ENCODE results near the gene GOLGA3. TPM values are rescaled to one million over a fixed set of nuclear protein-coding genes. Genes with fewer than 3 reads are reported as not detected.

GOLGA3 gene
- total and polyA plus RNA-seq, 2 donors from 2014 or later: 7.7 to 53.0 TPM

DNA sequence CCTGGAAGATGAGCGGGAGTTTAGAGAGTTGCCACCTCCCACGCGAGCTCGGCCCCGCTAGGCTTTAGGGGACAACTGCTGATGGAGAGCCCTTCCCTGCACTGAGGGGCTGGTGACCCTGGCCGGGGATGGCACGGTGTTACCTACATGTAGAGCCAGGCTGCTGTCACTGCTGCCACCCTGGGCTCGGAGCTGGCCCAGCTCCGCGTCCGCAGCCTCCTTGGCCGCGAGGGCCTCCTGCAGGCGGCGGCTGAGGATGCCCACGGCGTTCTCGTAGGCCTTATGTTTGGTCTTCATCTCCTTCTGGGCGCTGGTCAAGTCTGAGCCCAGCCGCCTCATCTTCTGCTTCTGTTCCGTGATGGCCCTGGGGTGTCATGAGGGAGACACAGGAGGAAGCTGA is 42.5 kb downstream of the GOLGA3 start:
- no peak for DNase-seq
- H3K4me1 ChIP-seq (ENCODE audit: control insufficient read depth in 2 of 3, insufficient read depth in 2 of 3, low read depth in 1 of 3, low read length in 3 of 3): no peaks in the 10 kb centered on the region
- no peak overlapping the region for H3K27ac ChIP-seq (ENCODE audit: low read depth in 2 of 2, low read length in 2 of 2)
- no peak for FAIRE-seq
- peaks cover 5 to 34% (median 24%) of the 10 kb centered on the region in 3 donors for H3K36me3 ChIP-seq (ENCODE audit: control insufficient read depth in 2 of 3, insufficient read depth in 3 of 3, low read length in 3 of 3)
- TF ChIP-seq, protein P1, sequence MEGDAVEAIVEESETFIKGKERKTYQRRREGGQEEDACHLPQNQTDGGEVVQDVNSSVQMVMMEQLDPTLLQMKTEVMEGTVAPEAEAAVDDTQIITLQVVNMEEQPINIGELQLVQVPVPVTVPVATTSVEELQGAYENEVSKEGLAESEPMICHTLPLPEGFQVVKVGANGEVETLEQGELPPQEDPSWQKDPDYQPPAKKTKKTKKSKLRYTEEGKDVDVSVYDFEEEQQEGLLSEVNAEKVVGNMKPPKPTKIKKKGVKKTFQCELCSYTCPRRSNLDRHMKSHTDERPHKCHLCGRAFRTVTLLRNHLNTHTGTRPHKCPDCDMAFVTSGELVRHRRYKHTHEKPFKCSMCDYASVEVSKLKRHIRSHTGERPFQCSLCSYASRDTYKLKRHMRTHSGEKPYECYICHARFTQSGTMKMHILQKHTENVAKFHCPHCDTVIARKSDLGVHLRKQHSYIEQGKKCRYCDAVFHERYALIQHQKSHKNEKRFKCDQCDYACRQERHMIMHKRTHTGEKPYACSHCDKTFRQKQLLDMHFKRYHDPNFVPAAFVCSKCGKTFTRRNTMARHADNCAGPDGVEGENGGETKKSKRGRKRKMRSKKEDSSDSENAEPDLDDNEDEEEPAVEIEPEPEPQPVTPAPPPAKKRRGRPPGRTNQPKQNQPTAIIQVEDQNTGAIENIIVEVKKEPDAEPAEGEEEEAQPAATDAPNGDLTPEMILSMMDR (IDR thresholded peaks at IDR 0.05; ENCODE audit: borderline replicate concordance, extremely low read depth, insufficient read depth): no peak
- no peak overlapping the region for H3K4me3 ChIP-seq (ENCODE audit: low read length in 3 of 3)
- H3K9me3 ChIP-seq (ENCODE audit: control insufficient read depth in 2 of 3, insufficient read depth in 1 of 3, low read length in 3 of 3): no peaks in the 10 kb centered on the region
- intact Hi-C loops (cut with DNase I): no loop called here
- no peak overlapping the region for H3K9ac ChIP-seq (ENCODE audit: low read length in 3 of 3)
- H3K27me3 ChIP-seq (ENCODE audit: control insufficient read depth, insufficient read depth, low read length): no peaks in the 10 kb centered on the region

DNA sequence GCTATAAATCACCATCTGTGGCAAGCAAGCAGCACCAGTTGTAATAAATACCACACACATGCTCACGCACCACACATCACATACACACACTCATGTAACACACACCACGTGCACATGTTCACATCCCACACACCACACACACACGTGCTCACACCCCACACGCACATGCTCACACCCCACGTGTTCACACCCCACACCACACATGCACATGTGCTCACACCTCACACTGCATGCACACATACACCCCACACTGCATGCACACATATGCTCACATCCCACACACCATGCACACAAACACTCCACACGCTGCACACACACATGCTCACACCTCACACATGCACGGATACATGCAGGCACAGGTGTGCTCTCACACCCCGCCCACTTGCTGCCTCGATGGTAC is 44.1 kb downstream of the GOLGA3 start:
- Histone ChIP-seq H3K27me3 (ENCODE audit: control insufficient read depth, insufficient read depth, low read length) (no peaks in the 10 kb centered on the region), H3K4me3 (ENCODE audit: low read length in 3 of 3) (no peak overlapping the region), H3K9me3 (ENCODE audit: control insufficient read depth in 2 of 3, insufficient read depth in 1 of 3, low read length in 3 of 3) (no peaks in the 10 kb centered on the region), H3K27ac (ENCODE audit: low read depth in 2 of 2, low read length in 2 of 2) (no peak overlapping the region), H3K9ac (ENCODE audit: low read length in 3 of 3) (no peak overlapping the region), H3K4me1 (ENCODE audit: control insufficient read depth in 2 of 3, insufficient read depth in 2 of 3, low read depth in 1 of 3, low read length in 3 of 3) (no peaks in the 10 kb centered on the region), H3K36me3 (ENCODE audit: control insufficient read depth in 2 of 3, insufficient read depth in 3 of 3, low read length in 3 of 3) (peaks cover 5 to 44% (median 33%) of the 10 kb centered on the region in 3 donors)
- intact Hi-C loops (cut with DNase I): no loop called here
- no peak for FAIRE-seq
- no peak for DNase-seq
- TF ChIP-seq, protein P1 (IDR thresholded peaks at IDR 0.05; ENCODE audit: borderline replicate concordance, extremely low read depth, insufficient read depth): no peak

GRCh38 chr12:132783917-132784531 is 44.6 kb downstream of the GOLGA3 start:
- H3K36me3 ChIP-seq (ENCODE audit: control insufficient read depth in 2 of 3, insufficient read depth in 3 of 3, low read length in 3 of 3): peaks cover 5 to 39% (median 33%) of the 10 kb centered on the region in 3 donors
- intact Hi-C loops (cut with DNase I): no loop called here
- no peak overlapping the region for H3K4me3 ChIP-seq (ENCODE audit: low read length in 3 of 3)
- H3K9me3 ChIP-seq (ENCODE audit: control insufficient read depth in 2 of 3, insufficient read depth in 1 of 3, low read length in 3 of 3): no peaks in the 10 kb centered on the region
- peak in 1 of 5 donors; percentile 72 for DNase-seq
- H3K4me1 ChIP-seq (ENCODE audit: control insufficient read depth in 2 of 3, insufficient read depth in 2 of 3, low read depth in 1 of 3, low read length in 3 of 3): no peaks in the 10 kb centered on the region
- no peak overlapping the region for H3K9ac ChIP-seq (ENCODE audit: low read length in 3 of 3)
- no peak overlapping the region for H3K27ac ChIP-seq (ENCODE audit: low read depth in 2 of 2, low read length in 2 of 2)
- FAIRE-seq: no peak
- no peaks in the 10 kb centered on the region for H3K27me3 ChIP-seq (ENCODE audit: control insufficient read depth, insufficient read depth, low read length)
- TF ChIP-seq, protein P1 (IDR thresholded peaks at IDR 0.05; ENCODE audit: borderline replicate concordance, extremely low read depth, insufficient read depth): no peak

DNA sequence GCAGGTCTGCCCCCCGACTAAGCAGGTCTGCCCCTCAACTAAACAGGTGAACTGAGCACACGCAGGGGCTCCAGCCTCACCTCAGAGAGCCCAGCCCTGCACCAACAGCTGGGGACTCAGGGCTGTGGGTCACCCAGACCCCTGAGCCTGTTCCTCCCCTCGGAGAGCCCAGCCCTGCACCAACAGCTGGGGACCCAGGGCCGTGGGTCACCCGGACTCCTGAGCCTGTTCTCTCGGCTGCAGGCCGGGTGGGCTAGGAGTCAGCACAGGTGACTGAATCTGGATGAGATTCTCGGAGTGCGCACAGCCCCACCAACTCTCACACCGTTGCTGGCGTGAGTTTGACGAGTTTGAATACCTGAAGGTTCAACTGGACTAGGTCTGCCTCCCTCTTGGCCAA is 46.7 kb downstream of the GOLGA3 start:
- no peaks in the 10 kb centered on the region for H3K9me3 ChIP-seq (ENCODE audit: control insufficient read depth in 2 of 3, insufficient read depth in 1 of 3, low read length in 3 of 3)
- FAIRE-seq: no peak
- H3K4me3 ChIP-seq (ENCODE audit: low read length in 3 of 3): no peak overlapping the region
- H3K4me1 ChIP-seq (ENCODE audit: control insufficient read depth in 2 of 3, insufficient read depth in 2 of 3, low read depth in 1 of 3, low read length in 3 of 3): no peaks in the 10 kb centered on the region
- H3K27me3 ChIP-seq (ENCODE audit: control insufficient read depth, insufficient read depth, low read length): no peaks in the 10 kb centered on the region
- no peak overlapping the region for H3K27ac ChIP-seq (ENCODE audit: low read depth in 2 of 2, low read length in 2 of 2)
- DNase-seq: peak in 1 of 5 donors; percentile 41
- TF ChIP-seq, protein P1 (IDR thresholded peaks at IDR 0.05; ENCODE audit: borderline replicate concordance, extremely low read depth, insufficient read depth): no peak
- intact Hi-C loops (cut with DNase I): no loop called here
- no peak overlapping the region for H3K9ac ChIP-seq (ENCODE audit: low read length in 3 of 3)
- H3K36me3 ChIP-seq (ENCODE audit: control insufficient read depth in 2 of 3, insufficient read depth in 3 of 3, low read length in 3 of 3): peaks cover 5 to 31% (median 30%) of the 10 kb centered on the region in 3 donors
